Measurements from ENCODE around the gene TLE4. TPM values are rescaled to one million over a fixed set of nuclear protein-coding genes. Genes with fewer than 3 reads are reported as not detected.
A peak's percentile ranks its signal among the peaks of the same experiment; 100 is the strongest.
"Not testable (repeated sequence)": the region's sequence is repeated elsewhere in the genome, so short reads cannot be mapped to it uniquely, and the experiment has no call there.

TLE4 gene
- total and polyA plus RNA-seq, 4 donors: 33.4 to 57.9 (median 50.2) TPM

DNA sequence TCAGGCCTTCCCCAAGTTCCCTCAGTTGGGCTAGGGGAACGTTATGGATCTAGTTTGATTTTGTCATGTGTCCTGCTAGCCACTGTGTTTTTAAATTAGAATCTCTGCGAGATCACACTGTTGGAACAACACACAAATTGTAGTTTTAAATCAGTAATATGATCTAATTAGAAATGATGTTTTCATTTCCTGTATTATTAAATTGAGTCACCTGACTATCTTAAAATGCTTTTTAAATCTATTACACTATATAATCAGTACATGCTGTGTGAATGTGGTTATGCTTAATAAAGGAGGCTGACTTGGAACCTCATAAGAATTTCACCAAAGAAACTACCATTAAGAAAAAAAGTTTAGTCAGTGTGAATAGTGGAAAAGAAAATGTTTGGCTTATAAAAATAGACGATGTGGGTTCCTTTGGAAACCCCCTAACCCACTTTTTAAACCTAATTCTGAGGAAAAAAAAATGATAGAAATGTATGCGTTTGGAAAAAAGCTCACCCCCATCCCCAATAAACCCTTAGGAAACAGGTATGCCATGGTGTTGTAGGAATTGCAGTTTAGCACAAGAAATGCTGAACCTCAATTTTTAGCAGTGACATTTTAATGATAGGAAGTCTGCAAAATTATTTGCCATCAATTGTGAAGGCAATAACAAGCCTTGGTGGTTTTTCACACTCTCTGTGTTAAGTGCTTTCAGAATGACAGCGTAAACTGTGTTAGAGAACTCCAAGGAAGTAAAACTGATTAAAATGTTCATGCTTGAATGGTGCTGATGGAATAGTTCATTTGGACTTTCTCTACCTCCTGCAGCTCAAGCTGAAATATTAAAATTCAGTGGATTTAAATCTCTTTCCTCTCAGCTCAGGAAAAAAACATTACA lies 59.0 kb downstream of the TLE4 start:
- peak in 2 of 6 donors; percentile 17 to 90 for DNase-seq (ENCODE audit: low read depth in 4 of 6, low spot score in 6 of 6)
- no peaks in the 10 kb centered on the region for H3K27me3 ChIP-seq (ENCODE audit: control insufficient read depth, insufficient read depth, low read length)
- H3K4me3 ChIP-seq (ENCODE audit: low read depth, low read length): no peak overlapping the region
- H3K36me3 ChIP-seq (ENCODE audit: control insufficient read depth, insufficient read depth, low read length): no peaks in the 10 kb centered on the region
- 67% methylated on average over 1 of the region's 5 CpGs for WGBS (ENCODE audit: insufficient coverage)
- H3K9me3 ChIP-seq (ENCODE audit: control insufficient read depth, insufficient read depth, low read length): no peaks in the 10 kb centered on the region
- no peaks in the 10 kb centered on the region for H3K4me1 ChIP-seq (ENCODE audit: control insufficient read depth, insufficient read depth, low read length)
- no peak overlapping the region for H3K27ac ChIP-seq (ENCODE audit: low read depth, low read length)

DNA sequence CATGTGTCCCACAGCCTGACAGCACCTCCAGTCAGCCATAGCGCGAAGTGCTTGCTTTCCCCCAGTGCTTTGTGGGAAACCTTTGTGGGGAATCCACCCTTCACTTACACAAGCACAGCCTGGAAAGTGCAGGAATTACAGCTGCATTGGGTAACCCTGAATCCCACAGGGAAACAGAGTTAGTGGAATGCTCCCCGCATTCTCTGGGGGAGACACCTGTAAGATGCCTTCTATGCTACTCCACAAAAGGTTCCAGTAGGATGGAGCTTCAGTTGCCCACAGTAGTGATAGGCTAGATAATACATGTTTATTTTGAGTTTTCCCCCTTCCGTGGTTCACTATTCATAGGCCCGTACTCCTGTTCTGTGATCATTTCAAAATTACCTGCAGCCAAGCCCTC lies 60.3 kb downstream of the TLE4 start:
- Histone ChIP-seq H3K4me3 (ENCODE audit: low read depth, low read length) (no peak overlapping the region), H3K9me3 (ENCODE audit: control insufficient read depth, insufficient read depth, low read length) (no peaks in the 10 kb centered on the region), H3K27me3 (ENCODE audit: control insufficient read depth, insufficient read depth, low read length) (no peaks in the 10 kb centered on the region), H3K36me3 (ENCODE audit: control insufficient read depth, insufficient read depth, low read length) (no peaks in the 10 kb centered on the region), H3K4me1 (ENCODE audit: control insufficient read depth, insufficient read depth, low read length) (no peaks in the 10 kb centered on the region), H3K27ac (ENCODE audit: low read depth, low read length) (no peak overlapping the region)
- WGBS (ENCODE audit: insufficient coverage): 100% methylated on average over 1 of the region's 5 CpGs
- DNase-seq (ENCODE audit: low read depth in 4 of 6, low spot score in 6 of 6): no peak

DNA sequence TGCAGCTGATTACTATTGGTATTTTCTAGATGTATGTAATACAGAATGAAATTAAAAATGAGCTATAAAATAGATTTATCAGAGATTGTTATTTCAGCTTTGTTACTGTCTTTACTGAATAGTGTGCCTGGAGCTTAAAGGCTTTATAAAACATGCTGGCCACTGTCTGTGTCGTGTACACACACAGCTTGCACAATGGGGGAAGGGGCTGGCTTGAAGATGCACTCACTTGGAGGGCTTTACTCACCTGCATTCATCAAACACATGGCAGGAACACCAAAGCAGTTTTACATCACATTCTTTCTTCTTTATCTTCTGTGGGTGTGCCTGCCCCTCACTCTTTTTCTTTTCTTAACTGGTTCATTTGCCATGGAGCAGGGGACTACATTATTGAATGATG lies 60.9 kb downstream of the TLE4 start:
- Histone ChIP-seq H3K4me3 (ENCODE audit: low read depth, low read length) (no peak overlapping the region), H3K9me3 (ENCODE audit: control insufficient read depth, insufficient read depth, low read length) (no peaks in the 10 kb centered on the region), H3K4me1 (ENCODE audit: control insufficient read depth, insufficient read depth, low read length) (no peaks in the 10 kb centered on the region), H3K27me3 (ENCODE audit: control insufficient read depth, insufficient read depth, low read length) (no peaks in the 10 kb centered on the region), H3K27ac (ENCODE audit: low read depth, low read length) (no peak overlapping the region), H3K36me3 (ENCODE audit: control insufficient read depth, insufficient read depth, low read length) (no peaks in the 10 kb centered on the region)
- 33% methylated on average over 1 of the region's 1 CpG for WGBS (ENCODE audit: insufficient coverage)
- DNase-seq (ENCODE audit: low read depth in 4 of 6, low spot score in 6 of 6): peak in 1 of 6 donors; percentile 63

DNA sequence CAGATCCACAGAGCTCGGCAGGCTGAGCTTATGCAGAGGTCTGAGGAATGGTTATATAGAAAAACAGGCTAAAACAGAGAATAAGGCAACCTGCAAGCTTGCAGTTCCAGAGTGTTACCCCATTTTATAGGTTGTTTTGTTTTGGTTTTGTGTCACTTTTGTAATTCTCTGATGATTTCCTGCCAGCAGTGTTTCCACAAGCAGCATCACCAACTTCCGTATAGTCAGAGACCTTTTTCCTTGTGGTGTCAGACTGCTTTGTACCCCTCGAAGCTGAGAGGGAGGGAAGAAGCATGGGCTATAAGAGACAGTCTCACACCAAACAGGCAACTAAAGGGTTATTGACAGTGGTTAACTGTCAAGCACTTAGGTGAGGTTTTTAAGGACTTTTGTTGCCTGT lies 61.8 kb downstream of the TLE4 start:
- H3K27ac ChIP-seq (ENCODE audit: low read depth, low read length): no peak overlapping the region
- H3K4me3 ChIP-seq (ENCODE audit: low read depth, low read length): no peak overlapping the region
- no peak for DNase-seq (ENCODE audit: low read depth in 4 of 6, low spot score in 6 of 6)
- no peaks in the 10 kb centered on the region for H3K9me3 ChIP-seq (ENCODE audit: control insufficient read depth, insufficient read depth, low read length)
- H3K27me3 ChIP-seq (ENCODE audit: control insufficient read depth, insufficient read depth, low read length): no peaks in the 10 kb centered on the region
- WGBS (ENCODE audit: insufficient coverage): 78% methylated on average over 1 of the region's 3 CpGs
- no peaks in the 10 kb centered on the region for H3K36me3 ChIP-seq (ENCODE audit: control insufficient read depth, insufficient read depth, low read length)
- no peaks in the 10 kb centered on the region for H3K4me1 ChIP-seq (ENCODE audit: control insufficient read depth, insufficient read depth, low read length)

DNA sequence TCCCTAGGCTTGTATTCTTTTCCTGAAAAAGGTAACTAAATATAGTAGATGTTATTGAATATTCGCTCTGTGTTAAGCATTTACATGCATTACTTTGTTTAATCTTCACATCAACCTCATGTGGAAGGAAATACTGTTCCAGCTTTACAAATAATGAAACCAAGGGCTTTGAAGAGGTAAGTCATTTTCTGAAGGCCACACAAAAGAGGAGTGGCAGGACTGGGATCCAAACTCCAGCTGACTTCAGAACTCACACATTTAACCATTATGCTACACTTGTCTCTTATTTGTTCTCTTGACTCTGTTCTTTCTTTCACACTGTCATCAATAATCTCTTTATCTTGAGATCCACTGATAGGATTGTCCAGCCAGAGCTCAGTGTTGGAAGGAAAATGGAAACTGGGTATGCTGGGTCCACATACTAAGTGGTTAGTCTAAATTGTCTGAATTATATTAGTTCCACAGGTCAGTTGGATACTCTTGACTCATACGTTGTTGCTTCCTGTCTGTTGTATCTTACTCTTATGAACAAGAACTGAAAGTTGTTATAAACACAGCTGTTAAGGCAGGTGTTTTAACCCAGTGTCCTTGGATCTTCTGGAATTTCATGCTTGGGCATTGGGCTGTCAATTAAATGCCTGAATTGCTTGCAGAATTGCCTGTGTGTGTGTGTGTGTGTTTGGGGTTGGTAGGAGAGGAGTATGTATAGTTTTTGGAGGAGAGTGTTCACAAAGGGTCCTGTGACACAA lies 65.6 kb downstream of the TLE4 start:
- no peaks in the 10 kb centered on the region for H3K36me3 ChIP-seq (ENCODE audit: control insufficient read depth, insufficient read depth, low read length)
- DNase-seq (ENCODE audit: low read depth in 4 of 6, low spot score in 6 of 6): no peak
- no peaks in the 10 kb centered on the region for H3K27me3 ChIP-seq (ENCODE audit: control insufficient read depth, insufficient read depth, low read length)
- no peaks in the 10 kb centered on the region for H3K4me1 ChIP-seq (ENCODE audit: control insufficient read depth, insufficient read depth, low read length)
- H3K4me3 ChIP-seq (ENCODE audit: low read depth, low read length): no peak overlapping the region
- H3K27ac ChIP-seq (ENCODE audit: low read depth, low read length): no peak overlapping the region
- H3K9me3 ChIP-seq (ENCODE audit: control insufficient read depth, insufficient read depth, low read length): no peaks in the 10 kb centered on the region
- WGBS (ENCODE audit: insufficient coverage): 57% methylated on average over 1 of the region's 2 CpGs

DNA sequence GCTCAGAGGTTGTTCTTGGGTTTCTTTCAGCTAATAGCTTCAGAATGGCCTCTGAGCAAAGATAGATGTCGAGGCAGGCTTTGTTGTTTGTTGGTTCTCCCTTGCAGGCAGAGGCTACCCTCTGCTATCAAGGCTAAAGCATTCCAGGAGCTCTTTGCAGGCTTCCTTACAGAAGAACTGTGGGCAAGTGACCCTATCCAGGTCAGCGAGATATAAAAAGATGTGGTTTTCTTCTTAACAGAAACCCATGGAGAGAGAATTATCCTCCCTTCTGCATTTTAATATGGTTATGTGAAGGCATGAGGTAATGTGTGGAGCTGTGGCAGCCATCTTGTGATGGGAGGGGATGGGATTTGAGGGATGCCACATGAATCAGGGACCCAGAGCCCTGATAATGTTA lies 67.0 kb downstream of the TLE4 start:
- Histone ChIP-seq H3K27ac (ENCODE audit: low read depth, low read length) (no peak overlapping the region), H3K9me3 (ENCODE audit: control insufficient read depth, insufficient read depth, low read length) (no peaks in the 10 kb centered on the region), H3K27me3 (ENCODE audit: control insufficient read depth, insufficient read depth, low read length) (no peaks in the 10 kb centered on the region), H3K4me1 (ENCODE audit: control insufficient read depth, insufficient read depth, low read length) (no peaks in the 10 kb centered on the region), H3K4me3 (ENCODE audit: low read depth, low read length) (no peak overlapping the region), H3K36me3 (ENCODE audit: control insufficient read depth, insufficient read depth, low read length) (no peaks in the 10 kb centered on the region)
- WGBS (ENCODE audit: insufficient coverage): no CpG with 5 or more reads among the region's 2 CpGs
- DNase-seq (ENCODE audit: low read depth in 4 of 6, low spot score in 6 of 6): no peak

DNA sequence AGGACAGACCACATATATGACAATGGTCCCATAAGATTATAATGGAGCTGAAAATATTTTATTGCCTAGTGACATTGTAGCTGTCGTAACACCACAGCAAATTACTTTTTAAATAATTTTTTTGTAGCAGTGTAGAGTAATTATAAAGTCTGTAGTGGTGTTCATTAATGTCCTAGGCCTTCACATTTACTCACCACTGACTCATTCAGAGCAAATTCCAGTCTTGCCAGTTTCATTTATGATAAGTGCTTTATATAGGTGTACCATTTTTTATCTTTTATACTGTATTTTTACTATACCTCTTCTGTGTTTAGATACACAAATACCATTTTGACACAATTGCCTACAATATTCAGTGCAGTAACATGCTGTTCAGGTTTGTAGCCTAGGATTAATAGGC lies 67.6 kb downstream of the TLE4 start:
- Histone ChIP-seq H3K9me3 (ENCODE audit: control insufficient read depth, insufficient read depth, low read length) (peaks cover 2% of the 10 kb centered on the region), H3K27me3 (ENCODE audit: control insufficient read depth, insufficient read depth, low read length) (no peaks in the 10 kb centered on the region), H3K4me3 (ENCODE audit: low read depth, low read length) (no peak overlapping the region), H3K27ac (ENCODE audit: low read depth, low read length) (no peak overlapping the region), H3K4me1 (ENCODE audit: control insufficient read depth, insufficient read depth, low read length) (no peaks in the 10 kb centered on the region), H3K36me3 (ENCODE audit: control insufficient read depth, insufficient read depth, low read length) (no peaks in the 10 kb centered on the region)
- no CpG with 5 or more reads among the region's 1 CpG for WGBS (ENCODE audit: insufficient coverage)
- no peak for DNase-seq (ENCODE audit: low read depth in 4 of 6, low spot score in 6 of 6)

DNA sequence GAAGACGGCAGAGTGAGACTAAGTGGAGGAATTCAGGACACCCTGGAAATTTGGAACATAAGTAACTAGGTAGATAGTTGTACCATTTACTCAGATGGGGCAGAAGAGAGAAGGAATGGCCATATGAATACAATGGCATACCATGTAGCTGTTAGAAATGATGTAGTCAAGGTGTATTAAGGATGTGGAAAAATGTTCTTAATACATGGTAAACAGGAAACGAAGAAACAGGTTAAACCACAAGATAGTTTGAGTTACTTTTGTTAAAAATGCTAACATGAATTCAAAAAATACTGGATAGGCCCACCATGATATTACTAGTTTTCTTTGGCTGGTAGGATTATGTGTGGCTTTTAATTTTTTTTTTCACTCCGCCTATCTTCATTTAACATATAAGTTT lies 68.3 kb downstream of the TLE4 start:
- H3K9me3 ChIP-seq (ENCODE audit: control insufficient read depth, insufficient read depth, low read length); H3K36me3 ChIP-seq (ENCODE audit: control insufficient read depth, insufficient read depth, low read length); H3K27ac ChIP-seq (ENCODE audit: low read depth, low read length); DNase-seq (ENCODE audit: low read depth in 4 of 6, low spot score in 6 of 6); H3K27me3 ChIP-seq (ENCODE audit: control insufficient read depth, insufficient read depth, low read length); H3K4me1 ChIP-seq (ENCODE audit: control insufficient read depth, insufficient read depth, low read length); H3K4me3 ChIP-seq (ENCODE audit: low read depth, low read length): not testable (repeated sequence)
- no CpG with 5 or more reads among the region's 3 CpGs for WGBS (ENCODE audit: insufficient coverage)

DNA sequence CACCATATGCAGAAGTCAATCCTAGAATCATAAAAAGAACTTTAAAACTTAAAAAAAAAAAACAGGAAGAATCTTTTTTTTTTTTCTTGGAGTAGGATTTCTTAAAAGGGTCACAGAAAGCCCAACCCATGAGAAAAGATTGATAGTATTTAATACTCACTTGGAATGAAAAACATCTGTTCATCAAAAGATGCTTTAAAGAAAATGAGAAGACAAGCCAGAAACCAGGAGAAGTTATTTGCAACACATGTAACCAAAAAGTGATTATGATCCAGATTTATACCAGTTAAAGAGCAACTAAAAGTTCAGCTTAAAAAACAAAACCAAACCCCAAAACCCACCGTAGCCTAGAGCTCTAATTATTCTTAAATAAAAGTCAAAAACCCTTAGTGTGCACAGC lies 69.3 kb downstream of the TLE4 start:
- H3K36me3 ChIP-seq (ENCODE audit: control insufficient read depth, insufficient read depth, low read length): no peaks in the 10 kb centered on the region
- peaks cover 2% of the 10 kb centered on the region for H3K9me3 ChIP-seq (ENCODE audit: control insufficient read depth, insufficient read depth, low read length)
- no peak overlapping the region for H3K27ac ChIP-seq (ENCODE audit: low read depth, low read length)
- H3K4me3 ChIP-seq (ENCODE audit: low read depth, low read length): no peak overlapping the region
- no peaks in the 10 kb centered on the region for H3K27me3 ChIP-seq (ENCODE audit: control insufficient read depth, insufficient read depth, low read length)
- H3K4me1 ChIP-seq (ENCODE audit: control insufficient read depth, insufficient read depth, low read length): no peaks in the 10 kb centered on the region
- 60% methylated on average over 1 of the region's 1 CpG for WGBS (ENCODE audit: insufficient coverage)
- DNase-seq (ENCODE audit: low read depth in 4 of 6, low spot score in 6 of 6): no peak

DNA sequence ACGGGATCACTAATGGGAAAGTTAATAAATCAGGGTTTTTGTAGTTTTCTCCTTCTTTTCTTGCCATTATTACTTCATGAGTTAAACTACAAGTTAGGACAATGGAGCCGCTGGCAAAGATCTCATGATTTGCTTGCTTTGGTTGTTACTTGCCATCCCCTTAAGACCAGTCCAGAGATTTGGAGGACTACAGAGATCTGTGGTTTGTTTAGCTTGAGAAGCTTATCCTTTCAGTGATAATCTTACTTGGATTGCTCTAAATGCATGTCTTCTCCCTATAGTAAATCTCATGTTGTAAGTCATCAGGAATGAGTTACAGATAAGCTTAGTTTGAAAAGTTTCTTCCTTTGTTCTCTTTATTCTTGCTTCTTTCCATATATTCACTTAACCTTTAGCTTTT lies 70.9 kb downstream of the TLE4 start:
- H3K27ac ChIP-seq (ENCODE audit: low read depth, low read length): no peak overlapping the region
- H3K36me3 ChIP-seq (ENCODE audit: control insufficient read depth, insufficient read depth, low read length): no peaks in the 10 kb centered on the region
- 100% methylated on average over 1 of the region's 2 CpGs for WGBS (ENCODE audit: insufficient coverage)
- H3K4me3 ChIP-seq (ENCODE audit: low read depth, low read length): no peak overlapping the region
- H3K27me3 ChIP-seq (ENCODE audit: control insufficient read depth, insufficient read depth, low read length): no peaks in the 10 kb centered on the region
- H3K9me3 ChIP-seq (ENCODE audit: control insufficient read depth, insufficient read depth, low read length): peaks cover 2% of the 10 kb centered on the region
- no peaks in the 10 kb centered on the region for H3K4me1 ChIP-seq (ENCODE audit: control insufficient read depth, insufficient read depth, low read length)
- no peak for DNase-seq (ENCODE audit: low read depth in 4 of 6, low spot score in 6 of 6)
